Naive thymus-derived CD4-positive, alpha-beta T cell (primary cell): Measurements from ENCODE around the gene LCLAT1. TPM values are rescaled to one million over a fixed set of nuclear protein-coding genes. Genes with fewer than 3 reads are reported as not detected.
A peak's percentile ranks its signal among the peaks of the same experiment; 100 is the strongest.

Source experiments
- ATAC-seq: fragments of 150-1000 bp; cut with Tn5 transposase; 2 replicates; pipeline ENCODE4 v1.10.0; 2021; ENCODE audit warnings: mild to moderate bottlenecking, moderate library complexity
- CTCF ChIA-PET: fragments of 350-600 bp; sonication (Branson Sonifier 250); formaldehyde crosslinking; loops from one replicate; lab custom pipeline; 2021; ENCODE audit warnings: antibody characterized with exemption; lab: Charles Lee
- POLR2A ChIA-PET: fragments of 350-600 bp; sonication (Branson Sonifier 250); formaldehyde crosslinking; loops from one replicate; lab custom pipeline; 2021; ENCODE audit warnings: antibody characterized with exemption, inconsistent platforms; lab: Charles Lee
- DNase-seq, 9 donors: peaks; one replicate each; pipeline versions ENCODE4 v3.0.0 to v3.0.0-alpha.2; 2020 to 2022; ENCODE audit warnings: mixed read lengths in 1 of 9
- H3K27ac ChIP-seq: one replicate; pipeline ENCODE4 v1.7.0; 2013; ENCODE audit warnings: mild to moderate bottlenecking, low read depth, low read length, moderate library complexity
- H3K27me3 ChIP-seq, 2 donors: one replicate each; pipeline ENCODE4 v1.7.0; 2013; ENCODE audit warnings: low read length in 2 of 2, mild to moderate bottlenecking in 2 of 2, moderate library complexity in 2 of 2; ENCODE audit not compliant: control insufficient read depth in 2 of 2, insufficient read depth in 2 of 2
- H3K36me3 ChIP-seq, 3 experiments: 1 replicate in 2 of 3; 2 replicates in 1 of 3; pipeline ENCODE4 v1.7.0; 2013; ENCODE audit warnings: low read length in 3 of 3, mild to moderate bottlenecking in 3 of 3, moderate library complexity in 1 of 3; ENCODE audit not compliant: insufficient read depth in 3 of 3, control insufficient read depth in 2 of 3
- H3K4me1 ChIP-seq, 2 donors: one replicate each; pipeline ENCODE4 v1.7.0; 2013; ENCODE audit warnings: low read length in 2 of 2, mild to moderate bottlenecking in 2 of 2, moderate library complexity in 1 of 2; ENCODE audit not compliant: control insufficient read depth in 2 of 2, insufficient read depth in 2 of 2
- H3K4me3 ChIP-seq: 2 replicates; pipeline ENCODE4 v1.7.0; 2013; ENCODE audit warnings: mild to moderate bottlenecking, low read length
- H3K9me3 ChIP-seq, 3 experiments: 1 replicate in 2 of 3; 2 replicates in 1 of 3; pipeline ENCODE4 v1.7.0; 2013; ENCODE audit warnings: low read length in 3 of 3; ENCODE audit not compliant: control insufficient read depth in 2 of 3
- H3K27ac Mint-ChIP-seq, 9 donors: one replicate each; pipeline ENCODE4 v1.8.0; 2020 to 2022; ENCODE audit warnings: mixed read lengths in 9 of 9, mild to moderate bottlenecking in 8 of 9, moderate library complexity in 5 of 9, inconsistent platforms in 2 of 9
- H3K27me3 Mint-ChIP-seq, 5 donors: one replicate each; pipeline ENCODE4 v1.8.0; 2021 to 2022; ENCODE audit warnings: mixed read lengths in 5 of 5, mild to moderate bottlenecking in 1 of 5
- H3K36me3 Mint-ChIP-seq, 5 donors: one replicate each; pipeline ENCODE4 v1.8.0; 2020 to 2022; ENCODE audit warnings: mixed read lengths in 5 of 5, mild to moderate bottlenecking in 3 of 5, inconsistent platforms in 1 of 5
- H3K4me1 Mint-ChIP-seq, 7 donors: one replicate each; pipeline ENCODE4 v1.8.0; 2020 to 2022; ENCODE audit warnings: mixed read lengths in 7 of 7, mild to moderate bottlenecking in 3 of 7, inconsistent platforms in 1 of 7
- H3K4me3 Mint-ChIP-seq, 10 donors: one replicate each; pipeline ENCODE4 v1.8.0; 2020 to 2022; ENCODE audit warnings: mild to moderate bottlenecking in 10 of 10, mixed read lengths in 10 of 10, moderate library complexity in 6 of 10, inconsistent platforms in 2 of 10
- H3K9me3 Mint-ChIP-seq, 11 donors: one replicate each; pipeline ENCODE4 v1.8.0; 2020 to 2022; ENCODE audit warnings: mixed read lengths in 11 of 11, mild to moderate bottlenecking in 4 of 11, inconsistent platforms in 1 of 11, moderate library complexity in 1 of 11
- intact Hi-C, 2 donors: fragments of 100-400 bp; cut with micrococcal nuclease; formaldehyde crosslinking; loops; one replicate each; pipeline ENCODE4 v1.15.1; 2023
- polyA plus RNA-seq, 2 donors: library from polyadenylated mRNA; unstranded; fragments of 300-500 nt; fragmentation: Illumina TruSeq; gene quantifications; one replicate each; pipeline ENCODE4 v1.2.3, GENCODE V29; 2021
- total RNA-seq, 6 experiments: library from RNA in 5 of 6; stranded (reverse) in 5 of 6; gene quantifications; 1 replicate in 5 of 6; 2 replicates in 1 of 6; pipeline ENCODE4 v1.2.3 and lab custom pipeline; 2021 to 2026

Gene LCLAT1
- total and polyA plus RNA-seq, 7 experiments from 2014 or later: 16.2 to 37.6 (median 22.2) TPM

DNA sequence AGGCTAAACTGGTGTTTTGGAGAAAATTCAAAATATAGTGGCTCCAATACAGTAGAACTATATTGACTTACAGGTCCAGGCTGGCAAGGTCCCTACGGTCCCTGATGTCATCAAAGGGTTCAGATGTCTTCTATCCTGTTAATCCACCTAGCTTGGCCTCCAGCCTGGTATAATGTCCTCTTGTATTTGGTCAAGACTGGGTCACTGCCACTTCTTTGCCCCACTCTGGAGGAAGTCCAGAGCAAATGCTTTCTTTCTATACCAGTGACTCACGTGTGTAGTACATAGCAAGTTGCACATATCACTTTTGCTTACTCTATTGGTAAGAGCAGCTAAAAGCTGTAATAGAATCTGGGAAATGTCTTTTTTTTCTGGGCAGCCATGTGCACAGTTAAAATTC is 80.8 kb downstream of the LCLAT1 start:
- Histone ChIP-seq H3K27me3 (no peaks in the 10 kb centered on the region), H3K36me3 (peaks cover 0 to 10% (median under 1%) of the 10 kb centered on the region in 3 experiments), H3K4me3 (no peak overlapping the region), H3K27ac (no peak overlapping the region), H3K4me1 (no peaks in the 10 kb centered on the region), H3K9me3 (no peaks in the 10 kb centered on the region)
- intact Hi-C loops: no loop called here
- CTCF ChIA-PET: no interaction called here
- no peak overlapping the region for H3K27ac Mint-ChIP-seq
- no peak for ATAC-seq
- no peaks in the 10 kb centered on the region for H3K27me3 Mint-ChIP-seq
- DNase-seq: no peak
- H3K4me1 Mint-ChIP-seq: peaks cover 3 to 8% (median 4%) of the 10 kb centered on the region in 7 donors
- H3K36me3 Mint-ChIP-seq: peaks cover 5 to 48% (median 42%) of the 10 kb centered on the region in 5 donors
- POLR2A ChIA-PET: interaction anchor here (0.5 to 0.7 kb wide), 2 partner anchors 106 to 202 kb away, joined by 3 read pairs; no protein-coding TSS in a partner anchor
- H3K4me3 Mint-ChIP-seq: no peak overlapping the region
- peaks cover 0 to 23% (median 7%) of the 10 kb centered on the region in 11 donors for H3K9me3 Mint-ChIP-seq

GRCh38 chr2:30530346-30530745 is 83.3 kb downstream of the LCLAT1 start:
- H3K4me1 Mint-ChIP-seq: peaks cover 3 to 6% (median 4%) of the 10 kb centered on the region in 7 donors
- Histone ChIP-seq H3K9me3 (no peaks in the 10 kb centered on the region), H3K36me3 (peaks cover 6 to 29% (median 12%) of the 10 kb centered on the region in 3 experiments), H3K27ac (no peak overlapping the region), H3K4me3 (no peak overlapping the region), H3K27me3 (no peaks in the 10 kb centered on the region), H3K4me1 (no peaks in the 10 kb centered on the region)
- intact Hi-C loops: no loop called here
- no peak for DNase-seq
- H3K9me3 Mint-ChIP-seq: peaks cover 0 to 28% (median 12%) of the 10 kb centered on the region in 11 donors
- no peak for ATAC-seq
- H3K27ac Mint-ChIP-seq: no peak overlapping the region
- H3K27me3 Mint-ChIP-seq: no peaks in the 10 kb centered on the region
- H3K4me3 Mint-ChIP-seq: no peak overlapping the region
- ChIA-PET POLR2A (no interaction called here), CTCF (interaction anchor here (0.7 kb wide), 1 partner anchor 797 kb away, joined by 3 read pairs; no protein-coding TSS in a partner anchor)
- H3K36me3 Mint-ChIP-seq: peaks cover 13 to 62% (median 57%) of the 10 kb centered on the region in 5 donors

- DNase-seq: peak in 4 of 9 donors; percentile 2 to 17 (median 6)
- H3K4me1 ChIP-seq: peaks cover 0 to 6% of the 10 kb centered on the region in 2 donors
- no peak overlapping the region for H3K27ac ChIP-seq
- Mint-ChIP-seq H3K36me3 (peaks cover 2 to 46% (median 44%) of the 10 kb centered on the region in 5 donors), H3K27ac (peak overlapping the region in 3 of 9 donors; percentile 3 to 56 (median 12)), H3K4me1 (peaks cover 8 to 48% (median 35%) of the 10 kb centered on the region in 7 donors), H3K9me3 (peaks cover 0 to 19% (median 5%) of the 10 kb centered on the region in 11 donors), H3K27me3 (no peaks in the 10 kb centered on the region), H3K4me3 (peak overlapping the region in 4 of 10 donors; percentile 15 to 43 (median 34))
- no peaks in the 10 kb centered on the region for H3K27me3 ChIP-seq
- H3K4me3 ChIP-seq: no peak overlapping the region
- H3K9me3 ChIP-seq: no peaks in the 10 kb centered on the region
- ChIA-PET POLR2A (no interaction called here), CTCF (interaction anchor here (0.6 kb wide), 2 partner anchors 354 to 463 kb away, joined by 3 to 4 read pairs; no protein-coding TSS in a partner anchor)
- H3K36me3 ChIP-seq: no peaks in the 10 kb centered on the region
- intact Hi-C loops: no loop called here
- ATAC-seq: no peak
Observed at GRCh38 chr2:30541680-30542079, 94.6 kb downstream of the LCLAT1 start.

DNA sequence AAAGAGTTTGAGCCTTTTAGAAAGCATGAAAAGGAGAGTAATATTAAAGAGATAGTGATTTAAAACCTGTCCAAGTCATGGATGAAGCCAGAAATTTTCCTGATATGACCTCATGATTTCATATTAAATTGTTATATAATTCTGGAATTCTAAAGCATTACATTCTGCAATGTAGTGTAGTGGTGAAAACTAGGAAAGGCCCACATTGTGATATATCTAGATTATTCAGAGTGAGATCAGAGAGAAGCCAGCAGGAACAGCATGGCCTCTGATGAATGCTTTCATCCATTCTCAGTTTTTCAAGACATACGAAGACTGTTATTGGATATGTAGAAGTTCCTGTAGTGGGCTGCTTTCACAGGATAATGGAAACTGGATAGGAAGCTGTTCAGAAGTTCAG is 98.8 kb downstream of the LCLAT1 start:
- peaks cover 0 to 6% of the 10 kb centered on the region in 2 donors for H3K4me1 ChIP-seq
- no peaks in the 10 kb centered on the region for H3K36me3 ChIP-seq
- peaks cover 8 to 62% (median 38%) of the 10 kb centered on the region in 7 donors for H3K4me1 Mint-ChIP-seq
- no peak overlapping the region for H3K27ac ChIP-seq
- H3K27me3 Mint-ChIP-seq: no peaks in the 10 kb centered on the region
- ChIA-PET CTCF (no interaction called here), POLR2A (no interaction called here)
- DNase-seq (no peak), ATAC-seq (no peak)
- no peaks in the 10 kb centered on the region for H3K27me3 ChIP-seq
- peaks cover 0 to 48% (median 23%) of the 10 kb centered on the region in 5 donors for H3K36me3 Mint-ChIP-seq
- H3K9me3 Mint-ChIP-seq: peaks cover 0 to 10% (median 2%) of the 10 kb centered on the region in 11 donors
- H3K27ac Mint-ChIP-seq: no peak overlapping the region
- H3K4me3 ChIP-seq: no peak overlapping the region
- H3K4me3 Mint-ChIP-seq: no peak overlapping the region
- intact Hi-C loops: no loop called here
- H3K9me3 ChIP-seq: no peaks in the 10 kb centered on the region

DNA sequence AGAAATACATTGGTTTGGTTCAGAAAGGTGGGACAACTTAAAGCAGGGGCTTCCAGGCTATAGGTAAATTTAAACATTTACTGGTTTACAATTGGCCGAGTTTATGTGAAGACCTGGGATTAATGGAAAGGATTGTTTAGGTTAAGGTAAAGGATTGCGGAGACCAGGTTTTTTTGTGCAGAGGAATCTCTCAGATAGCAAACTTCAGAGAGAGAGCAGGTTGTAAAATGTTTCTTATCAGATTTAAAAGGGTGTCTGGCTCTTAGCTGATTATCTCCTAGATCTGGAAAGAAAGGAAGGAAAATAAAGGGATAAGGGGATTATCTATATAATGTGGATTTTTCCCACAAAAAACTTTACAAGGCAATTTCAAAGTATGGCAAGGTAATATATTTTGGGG is 101.3 kb downstream of the LCLAT1 start:
- intact Hi-C loops: no loop called here
- Histone ChIP-seq H3K27ac (no peak overlapping the region), H3K27me3 (no peaks in the 10 kb centered on the region), H3K4me1 (no peaks in the 10 kb centered on the region), H3K4me3 (no peak overlapping the region), H3K9me3 (no peaks in the 10 kb centered on the region), H3K36me3 (no peaks in the 10 kb centered on the region)
- ATAC-seq (no peak), DNase-seq (no peak)
- Mint-ChIP-seq H3K27me3 (no peaks in the 10 kb centered on the region), H3K4me3 (no peak overlapping the region), H3K4me1 (peaks cover 0 to 37% (median 24%) of the 10 kb centered on the region in 7 donors), H3K36me3 (peaks cover 4 to 56% (median 23%) of the 10 kb centered on the region in 5 donors), H3K27ac (no peak overlapping the region), H3K9me3 (peaks cover 0 to 9% (median 0%) of the 10 kb centered on the region in 11 donors)
- POLR2A ChIA-PET: no interaction called here
- CTCF ChIA-PET: no interaction called here

GRCh38 chr2:30549096-30549495 is 102.0 kb downstream of the LCLAT1 start:
- no peak overlapping the region for H3K27ac Mint-ChIP-seq
- CTCF ChIA-PET: no interaction called here
- POLR2A ChIA-PET: interaction anchor here (0.6 kb wide), 1 partner anchor 26 kb away, joined by 3 read pairs; no protein-coding TSS in a partner anchor
- H3K36me3 Mint-ChIP-seq: peaks cover 4 to 49% (median 23%) of the 10 kb centered on the region in 5 donors
- Histone ChIP-seq H3K9me3 (no peaks in the 10 kb centered on the region), H3K36me3 (no peaks in the 10 kb centered on the region), H3K27ac (no peak overlapping the region), H3K27me3 (no peaks in the 10 kb centered on the region), H3K4me3 (no peak overlapping the region), H3K4me1 (no peaks in the 10 kb centered on the region)
- H3K4me1 Mint-ChIP-seq: peaks cover 0 to 30% (median 16%) of the 10 kb centered on the region in 7 donors
- ATAC-seq: no peak
- no peak for DNase-seq
- no peak overlapping the region for H3K4me3 Mint-ChIP-seq
- peaks cover 0 to 9% (median 0%) of the 10 kb centered on the region in 11 donors for H3K9me3 Mint-ChIP-seq
- intact Hi-C loops: no loop called here
- H3K27me3 Mint-ChIP-seq: no peaks in the 10 kb centered on the region
